ENCODE measurements around the gene CARD10. TPM values are rescaled to one million over a fixed set of nuclear protein-coding genes. Genes with fewer than 3 reads are reported as not detected.

CARD10 gene
- total and polyA plus RNA-seq, 2 of the 13 experiments (the other 11 are each of a cell fraction or from before 2014, with no cell fraction given), result 35.2 to 55.8 TPM

DNA sequence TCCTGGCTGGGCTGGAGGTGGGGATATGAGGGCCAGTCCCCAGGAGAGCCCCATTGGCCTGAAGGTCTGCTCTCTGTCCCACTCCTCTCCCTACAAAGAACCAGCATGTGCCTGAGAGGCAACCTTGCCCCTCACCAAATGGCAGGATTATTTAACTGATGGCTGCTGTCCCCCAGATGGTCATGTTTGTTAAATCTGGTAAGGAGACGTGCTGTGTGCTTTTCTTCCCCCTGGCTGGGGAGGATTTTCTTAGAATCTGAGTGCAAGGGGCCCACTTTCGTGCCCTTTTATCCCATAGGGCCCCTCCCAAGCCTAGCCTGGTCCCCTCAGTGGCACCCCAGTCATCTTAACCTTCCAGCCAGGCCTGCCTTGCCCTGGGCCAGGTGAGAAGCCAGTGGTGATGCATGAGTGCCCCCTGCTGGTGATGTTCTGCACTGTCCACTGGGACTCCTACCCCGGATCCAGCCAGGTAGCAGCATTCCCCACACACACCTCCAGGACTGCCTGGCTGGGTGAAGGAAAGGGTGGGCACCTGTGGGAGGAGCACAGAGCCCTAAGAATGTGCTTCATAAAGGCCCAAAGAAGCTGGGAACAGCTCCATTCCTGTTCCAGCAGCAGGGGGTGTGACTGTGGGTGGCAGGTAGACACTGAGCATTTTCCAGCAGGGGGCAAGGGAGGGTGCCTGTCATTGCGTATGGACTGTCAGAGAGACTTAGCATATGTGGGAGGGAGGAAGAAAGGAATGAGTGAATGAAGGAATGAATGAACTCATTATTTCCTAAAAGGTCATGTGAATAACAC, 61.9 kb downstream of the CARD10 start (continued):
- TF ChIP-seq, protein P1, sequence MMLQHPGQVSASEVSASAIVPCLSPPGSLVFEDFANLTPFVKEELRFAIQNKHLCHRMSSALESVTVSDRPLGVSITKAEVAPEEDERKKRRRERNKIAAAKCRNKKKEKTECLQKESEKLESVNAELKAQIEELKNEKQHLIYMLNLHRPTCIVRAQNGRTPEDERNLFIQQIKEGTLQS (CRISPR knock-in tag; IDR thresholded peaks at IDR 0.05), result no peak
- TF ChIP-seq RAD21 (CRISPR knock-in tag; IDR thresholded peaks at IDR 0.05) (peak; percentile 94), FOXO4 (CRISPR knock-in tag; conservative IDR thresholded peaks at IDR 0.05) (no peak), ZSCAN9 (CRISPR knock-in tag; IDR thresholded peaks at IDR 0.05; ENCODE audit: borderline replicate concordance) (no peak), ZNF558 (CRISPR knock-in tag; IDR thresholded peaks at IDR 0.05; ENCODE audit: borderline replicate concordance) (no peak), KAT7 (CRISPR knock-in tag; IDR thresholded peaks at IDR 0.05; ENCODE audit: borderline replicate concordance) (no peak), KDM2A (CRISPR knock-in tag; IDR thresholded peaks at IDR 0.05; ENCODE audit: borderline replicate concordance, low read depth) (peak; percentile 65; the same call in 1 of the 2 replicates), PCBP2 (optimal IDR thresholded peaks at IDR 0.05; ENCODE audit: low read depth, low read length, poor library complexity, severe bottlenecking) (no peak), TEAD3 (CRISPR knock-in tag; optimal IDR thresholded peaks at IDR 0.05; ENCODE audit: borderline replicate concordance) (peak; percentile 62)

- no peak overlapping the region for H3K9ac ChIP-seq (ENCODE audit: insufficient read depth, low read depth, low read length)
- in situ Hi-C loops (cut with HindIII; ENCODE audit: extremely low pct_ligation_motif_present, low pct_unique_long_range_greater_than_20kb) (loop anchor here (5.0 kb wide), 1 partner anchor 134 kb away; no protein-coding TSS in a partner anchor), intact Hi-C loops (cut with micrococcal nuclease; ENCODE audit: unreplicated experiment) (loop anchor here (5.0 kb wide), 1 partner anchor 189 kb away; no protein-coding TSS in a partner anchor)
- ChIA-PET POLR2A (no interaction called here), CTCF (ENCODE audit: low intra/inter-chr PET ratio, low total read pairs) (interaction anchor here (0.6 to 4.2 kb wide), 4 partner anchors 12 to 189 kb away, joined by 4 to 45 read pairs (median 12); no protein-coding TSS in a partner anchor)
- no peaks in the 10 kb centered on the region for H3K9me3 ChIP-seq (ENCODE audit: low read length)
- H2AFZ ChIP-seq (ENCODE audit: low read length), result no peak overlapping the region
- TF ChIP-seq KDM2A (CRISPR knock-in tag; IDR thresholded peaks at IDR 0.05; ENCODE audit: borderline replicate concordance, low read depth), result no peak
- TF ChIP-seq JARID2 (CRISPR knock-in tag; IDR thresholded peaks at IDR 0.05; ENCODE audit: insufficient replicate concordance), result no peak
- 75% methylated on average over 16 of the region's 17 CpGs for WGBS (ENCODE audit: low lambda C conversion rate)
- peaks cover 0 to 2% of the 10 kb centered on the region in 2 experiments; a peak in 1 of 5 replicates for H3K27me3 ChIP-seq (ENCODE audit: control insufficient read depth in 1 of 2, insufficient read depth in 2 of 2, low read length in 2 of 2)
- ATAC-seq, result no peak
- 0 out of 2 replicates have a peak, but pooled peaks cover 4% of the 10 kb centered on the region for H4K20me1 ChIP-seq (ENCODE audit: insufficient read depth, low read length)
- no peaks in the 10 kb centered on the region for H3K36me3 ChIP-seq (replicated peaks in 1 of 2; ENCODE audit: control insufficient read depth in 1 of 2, insufficient read depth in 2 of 2, low read length in 2 of 2)
- peaks cover 23% of the 10 kb centered on the region for H3K4me1 ChIP-seq (ENCODE audit: insufficient read depth, low read length)
- no peaks in the 10 kb centered on the region for H3K79me2 ChIP-seq (ENCODE audit: insufficient read depth, low read length)
- BruUV-seq (replicated peaks), result no TSS peak
- no peak overlapping the region for H3K27ac ChIP-seq (ENCODE audit: extremely low read length, insufficient read depth, low read length)
- no peak for FAIRE-seq
- H3K4me2 ChIP-seq (ENCODE audit: low read depth, low read length), result no peak overlapping the region
- no peak for DNase-seq (ENCODE audit: low spot score)
- no peak overlapping the region for H3K4me3 ChIP-seq (replicated peaks in 1 of 3; ENCODE audit: insufficient read depth in 1 of 3, low read depth in 2 of 3, low read length in 3 of 3)
Observed at GRCh38 chr22:37456346-37456745, 62.9 kb downstream of the CARD10 start.

All from HepG2 (cell line).